ENCODE data around the gene EGLN2.
"Not testable (repeated sequence)": the region's sequence is repeated elsewhere in the genome, so short reads cannot be mapped to it uniquely, and the experiment has no call there.

The EGLN2 gene

DNA sequence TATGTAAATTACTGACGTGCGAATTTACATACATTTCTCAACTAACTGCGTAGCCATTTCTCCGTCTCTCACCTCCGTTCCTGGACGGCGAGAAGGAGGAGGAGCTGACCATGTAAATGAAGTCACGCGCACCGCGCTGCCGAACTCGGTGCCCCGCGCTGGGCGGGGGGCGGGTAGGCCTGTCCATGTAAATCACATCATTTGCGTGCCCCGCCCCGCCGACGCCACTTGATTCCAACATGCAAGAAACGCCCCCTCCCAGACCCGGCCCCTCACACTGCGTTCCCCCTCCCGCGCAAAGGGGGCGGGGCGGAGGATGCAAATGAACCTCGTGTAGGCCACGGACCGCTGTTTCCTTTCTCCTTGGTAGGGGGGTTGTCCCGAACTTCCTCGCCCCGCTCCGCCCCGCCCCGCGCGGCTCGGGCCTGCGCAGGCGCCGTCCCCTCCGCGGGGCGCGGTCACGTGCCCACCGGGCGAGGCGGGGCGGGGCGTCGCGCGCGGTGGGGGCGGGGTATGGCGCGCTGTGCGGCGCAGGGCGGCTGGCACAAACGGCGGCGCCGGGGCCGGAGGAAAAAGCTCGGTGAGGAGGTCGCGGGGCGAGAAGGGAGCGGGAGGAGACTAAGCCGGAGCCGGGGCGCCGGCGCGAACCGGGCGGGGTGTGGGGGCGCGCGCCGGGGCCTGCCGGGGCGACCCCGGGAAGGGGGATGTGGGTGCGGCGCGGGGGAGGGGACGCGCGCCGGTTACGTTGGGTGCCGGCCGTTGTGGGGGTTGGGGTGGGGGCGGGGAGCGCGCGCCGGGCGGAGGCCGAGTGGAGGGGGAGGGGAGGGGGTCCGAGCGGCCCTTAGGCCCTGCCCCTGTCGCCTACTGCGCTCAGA is at the start of gene EGLN2:
EGLN2 (plus strand) TSS at position 509 of the 875 bp plus-strand sequence. CDS start 1,382 bp downstream, outside the sequence.
- peak; percentile 99 for DNase-seq

DNA sequence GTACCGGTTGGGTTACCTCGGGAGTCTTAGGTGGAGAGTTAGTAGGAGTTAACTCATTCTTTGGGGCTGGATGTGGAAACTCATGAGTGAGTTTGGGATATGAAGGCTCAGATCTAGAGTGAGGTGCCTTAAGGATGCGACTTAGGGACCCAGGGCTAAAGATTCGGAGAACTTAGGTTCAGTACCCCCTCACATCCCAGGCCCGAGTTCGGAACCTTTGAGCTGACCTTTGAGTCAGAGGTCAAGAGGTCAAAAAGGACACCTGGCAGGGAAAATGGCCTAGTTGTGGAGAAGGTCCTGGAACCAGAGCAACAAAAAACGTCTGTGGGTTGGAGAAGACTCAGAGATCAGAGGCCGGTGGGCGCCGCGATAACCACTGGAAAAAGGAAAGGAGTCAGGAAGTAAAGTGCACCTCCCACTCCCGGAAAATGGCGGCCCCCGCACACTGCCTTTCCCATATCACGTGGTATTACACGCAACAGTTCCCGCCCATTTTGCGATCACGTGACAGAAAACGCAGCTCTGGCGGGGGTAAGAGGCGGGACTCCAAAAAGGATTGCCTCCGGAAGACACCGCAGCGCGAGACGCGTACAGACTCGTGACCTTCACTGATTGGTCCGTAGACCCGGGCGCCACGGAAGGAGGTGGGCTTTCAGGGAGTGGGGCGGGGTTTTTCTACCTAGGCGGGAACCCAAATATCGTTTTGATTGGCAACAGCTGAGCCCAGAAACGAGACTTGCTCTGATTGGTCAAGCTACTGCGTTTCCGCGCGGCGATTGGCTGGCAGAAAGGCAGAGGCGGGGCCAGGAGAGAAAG is 48.7 kb upstream of the EGLN2 start, which contains the start of gene ACTMAP:
ACTMAP (minus strand) TSS at position 420 of the 816 bp plus-strand sequence. CDS start 674 bp downstream, outside the sequence.
- DNase-seq = peak; percentile 98

- DNase-seq = peak; percentile 96
These were observed 48.0 kb upstream of the EGLN2 start, which contains the start of gene SNRPA for GRCh38 chr19:40750874-40751537. SNRPA (plus strand) TSS chr19:40751203; CDS start chr19:40751409, 206 bp downstream.

- DNase-seq = no peak
These were observed 46.7 kb upstream of the EGLN2 start for GRCh38 chr19:40752257-40752781.

DNA sequence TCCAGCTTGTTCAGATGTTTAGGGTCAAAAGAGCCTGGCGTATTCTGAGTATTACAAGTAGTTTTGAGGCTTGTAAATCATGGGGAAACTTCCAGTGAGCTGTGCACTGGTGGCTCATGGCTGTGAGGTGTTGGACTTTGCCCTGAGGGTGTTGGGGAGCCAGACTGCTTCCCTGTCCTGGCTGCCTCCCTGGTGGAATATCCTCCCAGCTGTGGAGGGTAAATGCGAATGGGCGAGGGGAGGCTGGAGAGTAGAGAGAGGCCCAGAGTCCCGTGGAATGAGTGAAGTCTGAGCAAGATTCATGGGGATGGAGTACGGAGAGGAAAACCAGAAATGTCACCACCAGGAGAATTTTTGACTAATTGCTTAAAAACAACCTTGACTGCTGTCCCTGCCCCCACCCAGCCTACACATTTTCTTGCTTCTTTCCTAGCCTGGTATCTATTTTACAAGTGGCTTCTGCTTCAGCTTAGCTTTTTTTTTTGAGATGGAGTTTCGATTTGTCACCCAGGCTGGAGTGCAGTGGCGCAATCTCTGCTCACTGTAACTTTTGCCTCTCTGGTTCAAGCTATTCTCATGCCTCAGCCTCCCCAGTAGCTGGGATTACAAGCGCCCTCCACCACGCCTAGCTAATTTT is 44.3 kb upstream of the EGLN2 start:
- no peak for DNase-seq

GRCh38 chr19:40755248-40755624 is 43.8 kb upstream of the EGLN2 start:
- no peak for DNase-seq

DNA sequence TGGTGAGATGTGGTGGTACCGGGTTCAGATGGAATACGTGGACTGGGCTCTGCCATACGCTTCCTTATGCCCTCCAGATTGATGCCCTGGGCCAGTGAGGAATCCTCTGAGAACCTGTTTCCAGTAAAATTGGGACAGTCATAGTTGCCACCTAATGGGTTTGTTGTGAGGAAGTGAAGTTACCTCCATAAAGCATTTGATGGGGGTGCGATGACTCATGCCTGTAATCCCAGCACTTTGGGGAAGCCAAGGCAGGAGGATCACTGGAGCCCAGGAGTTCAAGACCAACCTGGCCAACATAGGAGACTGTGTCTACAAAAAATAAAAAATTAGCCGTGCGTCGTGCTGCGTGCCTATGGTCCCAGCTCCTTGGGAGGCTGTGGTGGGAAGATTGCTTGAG is 43.2 kb upstream of the EGLN2 start:
- no peak for DNase-seq

- no peak for DNase-seq
These were observed 42.4 kb upstream of the EGLN2 start for GRCh38 chr19:40756502-40757110.

DNA sequence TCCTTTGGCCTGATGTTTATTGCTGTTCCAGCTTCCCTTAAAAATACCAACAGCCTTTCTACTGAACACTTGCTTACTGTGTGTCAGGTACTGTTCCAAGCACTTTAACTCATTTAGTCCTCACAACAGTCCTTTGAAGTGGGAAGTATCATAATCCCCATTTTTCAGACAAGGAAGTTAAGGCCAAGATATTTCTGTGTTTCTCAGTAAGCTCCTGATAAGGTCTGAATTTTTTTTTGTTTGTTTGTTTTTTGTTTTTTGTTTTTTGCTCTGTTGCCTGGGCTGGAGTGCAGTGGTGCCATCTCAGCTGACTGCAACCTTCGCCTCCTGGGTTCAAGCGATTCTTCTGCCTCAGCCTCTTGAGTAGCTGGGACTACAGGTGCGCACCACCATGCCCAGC is 40.5 kb upstream of the EGLN2 start:
- DNase-seq = no peak

- DNase-seq = no peak
These were observed 39.6 kb upstream of the EGLN2 start for GRCh38 chr19:40759352-40759751.

- DNase-seq = no peak
These were observed 36.1 kb upstream of the EGLN2 start for GRCh38 chr19:40762754-40763470.

GRCh38 chr19:40763526-40763925 is 35.5 kb upstream of the EGLN2 start:
- no peak for DNase-seq

- no peak for DNase-seq
These were observed 35.0 kb upstream of the EGLN2 start for GRCh38 chr19:40763963-40764362.

DNA sequence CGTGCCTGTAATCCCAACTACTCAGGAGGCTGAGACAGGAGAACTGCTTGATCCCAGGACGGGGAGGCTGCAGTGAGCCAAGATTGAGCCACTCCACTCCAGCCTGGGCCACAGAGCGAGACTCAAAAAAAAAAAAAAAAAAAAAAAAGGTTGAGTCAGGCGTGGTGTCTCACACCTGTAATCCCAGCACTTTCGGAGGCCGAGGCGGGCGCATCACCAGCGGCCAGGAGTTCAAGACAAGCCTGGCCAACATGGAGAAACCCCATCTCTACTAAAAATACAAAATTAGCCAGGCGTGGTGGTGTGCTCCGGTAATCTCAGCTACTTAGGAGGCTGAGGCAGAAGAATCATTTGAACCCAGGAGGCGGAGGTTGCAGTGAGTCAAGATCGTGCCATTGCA is 32.6 kb upstream of the EGLN2 start:
- not testable (repeated sequence) for DNase-seq

- no peak for DNase-seq
These were observed 30.1 kb upstream of the EGLN2 start for GRCh38 chr19:40768869-40769268.

DNA sequence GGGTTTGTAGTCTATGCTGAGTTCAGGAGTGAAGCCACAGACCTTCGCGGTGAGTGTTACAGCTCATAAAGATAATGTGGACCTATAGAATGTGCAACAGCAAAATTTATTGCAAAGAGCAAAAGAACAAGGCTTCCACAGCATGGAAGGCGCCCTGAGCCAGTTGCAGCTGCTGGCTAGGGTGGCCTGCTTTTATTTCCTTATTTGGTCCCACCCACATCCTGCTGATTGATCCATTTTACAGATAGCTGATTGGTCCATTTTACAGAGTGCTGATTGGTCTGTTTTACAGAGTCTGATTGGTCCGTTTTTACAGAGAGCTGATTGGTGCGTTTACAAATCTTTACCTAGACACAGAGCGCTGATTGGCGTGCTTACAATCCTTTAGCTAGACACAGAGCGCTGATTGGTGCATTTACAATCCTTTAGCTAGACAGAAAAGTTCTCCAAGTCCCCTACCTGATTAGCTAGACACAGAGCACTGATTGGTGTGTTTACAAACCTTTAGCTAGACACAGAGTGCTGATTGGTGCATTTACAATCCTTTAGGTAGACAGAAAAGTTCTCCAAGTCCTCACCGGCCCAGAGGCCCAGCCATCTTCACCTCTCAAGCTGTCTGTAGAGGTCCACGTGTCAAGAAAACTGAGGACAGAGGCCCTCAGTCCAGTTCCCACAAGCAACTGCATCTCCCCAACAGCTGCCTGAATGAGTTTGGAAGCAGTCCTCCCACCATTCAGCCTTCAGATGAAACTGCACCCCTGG is 27.7 kb upstream of the EGLN2 start:
- not testable (repeated sequence) for DNase-seq

DNA sequence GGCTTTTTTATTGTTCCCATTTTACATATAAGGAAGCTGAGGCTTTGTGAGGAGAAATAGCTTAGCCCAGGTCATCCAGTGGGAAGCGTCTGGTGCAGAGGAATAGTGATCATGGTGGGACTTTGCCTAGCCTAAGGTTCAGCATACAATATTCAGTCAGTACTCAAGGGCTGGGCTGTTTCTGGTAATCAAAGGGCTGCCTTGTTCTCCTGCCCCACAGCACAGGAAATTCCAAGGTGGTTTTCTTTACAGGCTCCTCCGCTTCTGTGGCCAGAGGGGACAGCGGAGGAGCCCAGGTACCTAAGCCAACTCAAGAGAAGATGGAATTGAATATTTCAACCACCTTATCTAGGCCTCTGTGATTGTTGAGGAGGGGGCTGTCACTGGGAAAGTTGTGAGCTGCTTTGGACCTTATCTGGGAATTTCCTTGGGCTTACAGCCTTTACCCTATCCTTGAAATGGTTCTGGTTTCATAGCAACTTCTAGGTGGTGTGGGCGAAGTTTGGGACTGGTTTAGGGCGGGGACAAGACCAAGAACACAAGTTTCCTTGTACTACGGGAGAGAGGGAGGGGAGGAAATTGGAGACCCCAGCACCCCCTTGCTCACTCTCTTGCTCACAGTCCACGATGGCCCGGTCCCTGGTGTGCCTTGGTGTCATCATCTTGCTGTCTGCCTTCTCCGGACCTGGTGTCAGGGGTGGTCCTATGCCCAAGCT is 23.9 kb upstream of the EGLN2 start, which contains the start of gene MIA:
MIA (plus strand) TSS at position 606 of the 716 bp plus-strand sequence; CDS start at position 628, 22 bp downstream.
- no peak for DNase-seq

- DNase-seq = no peak
These were observed 23.4 kb upstream of the EGLN2 start for GRCh38 chr19:40775632-40776022.

DNA sequence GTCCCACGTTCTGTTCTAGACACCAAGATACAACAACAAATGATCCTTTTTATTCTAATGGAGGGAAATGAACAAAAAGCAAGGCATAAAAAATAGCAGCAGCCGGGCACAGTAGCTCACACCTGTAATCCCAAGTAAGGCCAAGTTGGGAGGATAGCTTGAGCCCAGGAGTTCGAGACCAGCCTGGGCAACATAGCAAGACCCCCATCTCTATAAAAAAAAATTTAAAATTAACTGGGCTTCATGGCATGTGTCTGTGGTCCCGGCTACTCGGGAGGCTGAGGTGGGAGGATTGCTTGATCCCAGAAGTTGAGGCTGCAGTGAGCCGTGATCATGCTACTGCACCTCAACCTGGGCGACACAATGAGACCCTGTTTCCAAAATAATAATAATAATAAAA is 22.6 kb upstream of the EGLN2 start:
- DNase-seq = no peak

All from RPMI8226 (cell line).